PC-3 (cell line): ENCODE measurements around the gene CFAP221. TPM values are rescaled to one million over a fixed set of nuclear protein-coding genes. Genes with fewer than 3 reads are reported as not detected.

Experiments
- ATAC-seq: fragments of 200-7000 bp; cut with Tn5 transposase; 2 replicates; pipeline ENCODE4 v1.9.1; 2020; ENCODE audit warnings: mild to moderate bottlenecking, moderate library complexity
- BruUV-seq: library from RNA; stranded (reverse); fragments of 400-500 nt; replicated peaks from 2 replicates; lab custom pipeline; 2021; lab: Mats Ljungman, UMichigan
- CTCF ChIA-PET: fragments of 300-600 bp; sonication (Branson Sonifier 250); formaldehyde crosslinking; loops from one replicate; lab custom pipeline; 2022; ENCODE audit warnings: antibody characterized with exemption; lab: Charles Lee
- POLR2A ChIA-PET: fragments of 300-600 bp; sonication (Branson Sonifier 250); formaldehyde crosslinking; loops from one replicate; lab custom pipeline; 2022; ENCODE audit warnings: antibody characterized with exemption; ENCODE audit not compliant: unreplicated experiment; lab: Charles Lee
- DNase-seq: peaks from one replicate; pipeline ENCODE4 v3.0.0-alpha.2; 2015
- H2AFZ ChIP-seq: fragments of 300-600 bp; sonication (generic); 2 replicates; pipeline ENCODE4 v1.6.0; 2016; ENCODE audit warnings: antibody characterized with exemption, low read length
- H3F3A ChIP-seq: fragments of 300-600 bp; sonication (generic); one replicate; pipeline ENCODE4 v1.6.0; 2017; ENCODE audit warnings: antibody characterized with exemption, low read length, control low read depth, mild to moderate bottlenecking; ENCODE audit not compliant: unreplicated experiment
- H3K27ac ChIP-seq: fragments of 300-600 bp; sonication (generic); 2 replicates; pipeline ENCODE4 v1.5.1; 2016; ENCODE audit warnings: mild to moderate bottlenecking, low read length
- H3K27me3 ChIP-seq: fragments of 300-600 bp; sonication (generic); 2 replicates; pipeline ENCODE4 v1.6.1; 2016; ENCODE audit warnings: low read length, mixed read lengths
- H3K36me3 ChIP-seq: fragments of 300-600 bp; sonication (generic); 2 replicates; pipeline ENCODE4 v1.6.1; 2016; ENCODE audit warnings: low read depth, mixed run types, low read length, mixed read lengths
- H3K4me1 ChIP-seq: fragments of 300-600 bp; sonication (generic); 2 replicates; pipeline ENCODE4 v1.5.1; 2016; ENCODE audit warnings: low read length; ENCODE audit not compliant: insufficient read depth
- H3K4me2 ChIP-seq: fragments of 300-600 bp; sonication (generic); 2 replicates; pipeline ENCODE4 v1.6.0; 2016; ENCODE audit warnings: low read length
- H3K4me3 ChIP-seq: fragments of 300-600 bp; sonication (generic); 2 replicates; pipeline ENCODE4 v1.5.1; 2016; ENCODE audit warnings: mild to moderate bottlenecking, low read length, mixed read lengths
- H3K79me2 ChIP-seq: fragments of 300-600 bp; sonication (generic); 2 replicates; pipeline ENCODE4 v1.6.1; 2017; ENCODE audit warnings: low read length, mixed read lengths
- H3K9ac ChIP-seq: fragments of 300-600 bp; sonication (generic); 2 replicates; pipeline ENCODE4 v1.6.0; 2016; ENCODE audit warnings: mild to moderate bottlenecking, low read length
- H3K9me2 ChIP-seq: fragments of 300-600 bp; sonication (generic); replicated peaks from 2 replicates; pipeline ENCODE4 v1.6.1; 2016; ENCODE audit warnings: mixed run types, low read length, mixed read lengths
- H3K9me3 ChIP-seq: fragments of 300-600 bp; sonication (generic); 2 replicates; pipeline ENCODE4 v1.6.1; 2016; ENCODE audit warnings: low read length, mixed read lengths
- H4K20me1 ChIP-seq: fragments of 300-600 bp; sonication (generic); 2 replicates; pipeline ENCODE4 v1.6.1; 2016; ENCODE audit warnings: low read length, mixed read lengths
- EZH2 ChIP-seq: fragments of 300-600 bp; sonication (generic); IDR thresholded peaks from one replicate; pipeline ENCODE4 v1.6.1; 2017; ENCODE audit warnings: antibody characterized with exemption, mild to moderate bottlenecking, low read length; ENCODE audit not compliant: unreplicated experiment
- EZH2phosphoT487 ChIP-seq: fragments of 300-600 bp; sonication (generic); IDR thresholded peaks from 2 replicates; pipeline ENCODE4 v1.6.1; 2018; ENCODE audit warnings: mild to moderate bottlenecking, antibody characterized with exemption, low read length, borderline replicate concordance
- intact Hi-C: fragments of 100-400 bp; cut with micrococcal nuclease; formaldehyde crosslinking; loops from 2 replicates; pipeline ENCODE4 v1.9.0; 2023
- total RNA-seq: library from RNA; depleted of rRNA; stranded (reverse); fragments of >200 nt; gene quantifications from 2 replicates; pipeline ENCODE4 v1.2.3, GENCODE V29; 2014
- TF ChIP-seq, protein P1 (sequence below): fragments of 300-600 bp; sonication (generic); conservative IDR thresholded peaks from 2 replicates; pipeline ENCODE4 v1.5.1; 2017; ENCODE audit warnings: antibody characterized with exemption, low read depth, mild to moderate bottlenecking, low read length

The CFAP221 gene
- total RNA-seq, 1 experiment from 2014 or later, result not detected

DNA sequence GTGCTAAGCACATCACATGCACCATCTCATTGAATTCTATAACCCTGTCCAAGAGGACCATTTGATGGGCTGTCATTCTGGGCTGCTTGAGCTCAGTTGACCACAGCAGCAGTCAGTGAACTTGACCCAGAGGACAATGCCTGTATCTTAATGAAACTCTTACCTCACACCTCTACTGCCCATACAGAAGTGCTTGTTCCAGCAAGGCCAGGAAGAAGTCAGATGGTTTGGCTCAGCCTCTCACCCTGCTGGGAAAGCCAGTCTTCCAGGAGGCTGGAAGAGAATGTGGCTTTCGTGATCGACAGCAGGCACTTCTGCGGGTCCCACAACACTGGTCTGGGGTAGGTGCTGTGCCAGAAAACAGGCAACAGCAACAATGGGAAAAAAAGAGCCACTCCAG lies 47.3 kb downstream of the CFAP221 start:
- Histone ChIP-seq H3K27me3 (peaks cover 75% of the 10 kb centered on the region), H3K9me2 (no peaks in the 10 kb centered on the region), H3K9me3 (no peaks in the 10 kb centered on the region), H3K9ac (no peak overlapping the region), H3K36me3 (no peaks in the 10 kb centered on the region), H3K4me1 (no peaks in the 10 kb centered on the region), H2AFZ (no peak overlapping the region), H3F3A (no peaks in the 10 kb centered on the region), H3K27ac (no peak overlapping the region), H3K4me2 (no peak overlapping the region), H3K4me3 (no peak overlapping the region), H3K79me2 (no peaks in the 10 kb centered on the region), H4K20me1 (no peaks in the 10 kb centered on the region)
- TF ChIP-seq EZH2 (no peak), EZH2phosphoT487 (no peak)
- TF ChIP-seq, protein P1, sequence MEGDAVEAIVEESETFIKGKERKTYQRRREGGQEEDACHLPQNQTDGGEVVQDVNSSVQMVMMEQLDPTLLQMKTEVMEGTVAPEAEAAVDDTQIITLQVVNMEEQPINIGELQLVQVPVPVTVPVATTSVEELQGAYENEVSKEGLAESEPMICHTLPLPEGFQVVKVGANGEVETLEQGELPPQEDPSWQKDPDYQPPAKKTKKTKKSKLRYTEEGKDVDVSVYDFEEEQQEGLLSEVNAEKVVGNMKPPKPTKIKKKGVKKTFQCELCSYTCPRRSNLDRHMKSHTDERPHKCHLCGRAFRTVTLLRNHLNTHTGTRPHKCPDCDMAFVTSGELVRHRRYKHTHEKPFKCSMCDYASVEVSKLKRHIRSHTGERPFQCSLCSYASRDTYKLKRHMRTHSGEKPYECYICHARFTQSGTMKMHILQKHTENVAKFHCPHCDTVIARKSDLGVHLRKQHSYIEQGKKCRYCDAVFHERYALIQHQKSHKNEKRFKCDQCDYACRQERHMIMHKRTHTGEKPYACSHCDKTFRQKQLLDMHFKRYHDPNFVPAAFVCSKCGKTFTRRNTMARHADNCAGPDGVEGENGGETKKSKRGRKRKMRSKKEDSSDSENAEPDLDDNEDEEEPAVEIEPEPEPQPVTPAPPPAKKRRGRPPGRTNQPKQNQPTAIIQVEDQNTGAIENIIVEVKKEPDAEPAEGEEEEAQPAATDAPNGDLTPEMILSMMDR, result no peak
- POLR2A ChIA-PET, result no interaction called here
- ATAC-seq (no peak), DNase-seq (no peak)
- intact Hi-C loops, result no loop called here
- CTCF ChIA-PET, result no interaction called here
- no TSS peak for BruUV-seq

DNA sequence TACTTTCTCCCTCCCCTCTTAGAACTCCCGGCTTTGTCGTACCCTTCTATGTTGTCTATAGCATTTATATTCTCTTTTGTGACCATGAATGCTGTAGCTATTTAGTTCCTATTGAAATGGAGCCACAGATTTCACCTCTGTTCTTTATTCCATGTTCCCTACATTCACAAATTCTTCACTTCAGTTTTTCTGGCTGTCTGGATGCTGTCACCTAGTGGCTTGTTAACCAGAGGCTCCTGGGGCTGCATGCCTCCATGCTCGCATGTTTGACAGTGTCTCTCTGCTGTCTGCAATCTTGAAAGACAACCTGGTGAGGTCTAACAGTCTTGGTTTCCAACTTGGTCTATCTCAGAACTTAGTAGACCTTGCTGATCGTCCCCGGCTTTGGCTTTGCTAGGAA lies 48.2 kb downstream of the CFAP221 start:
- Histone ChIP-seq H3K27me3 (peaks cover 84% of the 10 kb centered on the region), H3F3A (no peaks in the 10 kb centered on the region), H4K20me1 (no peaks in the 10 kb centered on the region), H3K79me2 (no peaks in the 10 kb centered on the region), H3K9me2 (no peaks in the 10 kb centered on the region), H3K4me3 (no peak overlapping the region), H3K4me1 (no peaks in the 10 kb centered on the region), H3K9me3 (no peaks in the 10 kb centered on the region), H3K4me2 (no peak overlapping the region), H3K27ac (no peak overlapping the region), H3K36me3 (no peaks in the 10 kb centered on the region), H3K9ac (no peak overlapping the region), H2AFZ (no peak overlapping the region)
- ChIA-PET CTCF (no interaction called here), POLR2A (no interaction called here)
- intact Hi-C loops, result no loop called here
- ATAC-seq (no peak), DNase-seq (no peak)
- BruUV-seq, result no TSS peak
- TF ChIP-seq, protein P1, result no peak
- TF ChIP-seq EZH2phosphoT487, result no peak
- TF ChIP-seq EZH2, result no peak

DNA sequence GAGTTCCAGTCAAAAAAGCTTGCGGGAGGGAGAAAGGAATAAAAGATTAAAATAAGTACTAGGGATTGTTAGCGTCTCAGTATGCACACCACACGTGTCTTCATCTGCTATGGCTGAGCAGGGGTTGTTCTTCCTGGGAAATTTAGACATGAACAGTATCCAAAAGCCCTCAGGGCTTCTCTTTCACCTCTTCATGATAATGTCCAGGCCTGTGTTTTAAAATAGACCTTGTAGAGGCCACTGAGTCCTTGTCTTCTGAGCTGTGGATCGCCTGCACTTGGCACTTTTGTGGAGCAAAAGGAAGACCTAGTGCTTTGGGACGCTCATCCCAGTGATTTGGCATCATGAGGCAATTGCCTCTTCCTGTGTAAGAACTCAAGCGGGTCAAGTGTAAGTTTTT lies 52.4 kb downstream of the CFAP221 start:
- Histone ChIP-seq H3K27ac (no peak overlapping the region), H3K79me2 (no peaks in the 10 kb centered on the region)
- CTCF ChIA-PET, result no interaction called here

More for the DNA sequence above, 52.4 kb downstream of the CFAP221 start:
- Histone ChIP-seq H3K9me3 (no peaks in the 10 kb centered on the region), H3F3A (no peaks in the 10 kb centered on the region), H3K4me2 (no peak overlapping the region), H3K9ac (no peak overlapping the region), H3K36me3 (no peaks in the 10 kb centered on the region), H3K4me1 (no peaks in the 10 kb centered on the region), H3K9me2 (no peaks in the 10 kb centered on the region), H3K4me3 (no peak overlapping the region), H2AFZ (no peak overlapping the region), H4K20me1 (no peaks in the 10 kb centered on the region), H3K27me3 (peaks cover 73% of the 10 kb centered on the region)
- BruUV-seq, result no TSS peak
- POLR2A ChIA-PET, result no interaction called here
- DNase-seq, result no peak
- intact Hi-C loops, result no loop called here
- TF ChIP-seq EZH2 (no peak), EZH2phosphoT487 (no peak)
- TF ChIP-seq, protein P1, result no peak
- no peak for ATAC-seq
